ENCODE data around the gene NOSTRIN.
"Not testable (repeated sequence)": the region's sequence is repeated elsewhere in the genome, so short reads cannot be mapped to it uniquely, and the experiment has no call there.

Gene NOSTRIN

DNA sequence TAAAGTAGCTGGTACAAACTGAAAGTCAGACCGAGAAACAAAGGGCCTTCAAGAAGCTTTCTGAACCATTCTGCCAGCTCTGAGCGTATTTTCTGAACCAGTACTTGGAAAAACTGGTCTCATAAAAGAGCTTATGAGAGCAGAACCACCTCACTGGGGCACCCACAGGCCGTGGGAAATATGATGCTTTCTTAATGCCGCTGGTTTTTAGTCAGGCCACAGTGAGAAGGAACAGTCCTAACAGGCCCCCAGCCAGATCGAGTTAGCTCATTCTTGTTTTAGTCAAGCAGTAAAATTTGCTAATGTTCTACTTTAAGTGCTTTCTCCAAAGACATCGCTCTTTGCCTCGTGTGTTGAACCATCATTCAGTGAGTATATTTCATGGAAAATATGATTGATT lies 12.7 kb upstream of the NOSTRIN start:
- TF ChIP-seq, protein P1, sequence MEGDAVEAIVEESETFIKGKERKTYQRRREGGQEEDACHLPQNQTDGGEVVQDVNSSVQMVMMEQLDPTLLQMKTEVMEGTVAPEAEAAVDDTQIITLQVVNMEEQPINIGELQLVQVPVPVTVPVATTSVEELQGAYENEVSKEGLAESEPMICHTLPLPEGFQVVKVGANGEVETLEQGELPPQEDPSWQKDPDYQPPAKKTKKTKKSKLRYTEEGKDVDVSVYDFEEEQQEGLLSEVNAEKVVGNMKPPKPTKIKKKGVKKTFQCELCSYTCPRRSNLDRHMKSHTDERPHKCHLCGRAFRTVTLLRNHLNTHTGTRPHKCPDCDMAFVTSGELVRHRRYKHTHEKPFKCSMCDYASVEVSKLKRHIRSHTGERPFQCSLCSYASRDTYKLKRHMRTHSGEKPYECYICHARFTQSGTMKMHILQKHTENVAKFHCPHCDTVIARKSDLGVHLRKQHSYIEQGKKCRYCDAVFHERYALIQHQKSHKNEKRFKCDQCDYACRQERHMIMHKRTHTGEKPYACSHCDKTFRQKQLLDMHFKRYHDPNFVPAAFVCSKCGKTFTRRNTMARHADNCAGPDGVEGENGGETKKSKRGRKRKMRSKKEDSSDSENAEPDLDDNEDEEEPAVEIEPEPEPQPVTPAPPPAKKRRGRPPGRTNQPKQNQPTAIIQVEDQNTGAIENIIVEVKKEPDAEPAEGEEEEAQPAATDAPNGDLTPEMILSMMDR (conservative IDR thresholded peaks at IDR 0.05; ENCODE audit: low read depth, low read length): no peak
- DNase-seq (ENCODE audit: low read depth): no peak
- no peak overlapping the region for H3K4me3 ChIP-seq (ENCODE audit: low read depth, low read length)

DNA sequence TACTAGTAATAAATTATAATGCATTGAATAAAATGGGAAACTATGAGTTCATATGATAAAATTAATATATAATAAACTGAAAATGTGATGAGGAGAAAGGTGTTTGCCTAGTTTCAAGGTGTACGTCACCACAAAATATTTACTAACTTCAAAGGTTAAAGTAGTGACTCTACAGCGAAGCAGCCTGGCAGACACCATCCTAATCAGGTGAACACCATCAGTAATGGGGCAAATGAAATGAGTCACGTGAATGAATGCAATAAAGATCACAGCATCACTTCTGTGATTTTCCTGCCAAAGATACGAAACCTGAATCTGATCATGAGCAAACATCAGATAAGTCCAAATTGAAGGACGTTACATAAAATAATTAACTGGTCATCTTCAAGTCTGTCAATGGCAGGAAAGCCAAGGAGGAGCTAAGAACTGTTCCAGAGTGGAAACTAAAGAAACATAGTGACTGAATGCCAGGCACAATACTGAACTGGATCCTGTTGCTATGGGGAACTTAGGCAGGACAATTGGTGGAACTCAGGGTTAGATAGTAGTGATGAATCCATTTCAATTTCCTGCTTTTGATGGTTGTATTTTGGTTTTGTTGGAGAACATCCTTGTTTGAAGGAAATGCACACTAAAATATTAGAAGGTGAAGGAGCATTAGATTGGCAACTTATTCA lies 12.1 kb upstream of the NOSTRIN start:
- no peak overlapping the region for H3K4me3 ChIP-seq (ENCODE audit: low read depth, low read length)
- TF ChIP-seq, protein P1 (conservative IDR thresholded peaks at IDR 0.05; ENCODE audit: low read depth, low read length): no peak
- DNase-seq (ENCODE audit: low read depth): no peak

DNA sequence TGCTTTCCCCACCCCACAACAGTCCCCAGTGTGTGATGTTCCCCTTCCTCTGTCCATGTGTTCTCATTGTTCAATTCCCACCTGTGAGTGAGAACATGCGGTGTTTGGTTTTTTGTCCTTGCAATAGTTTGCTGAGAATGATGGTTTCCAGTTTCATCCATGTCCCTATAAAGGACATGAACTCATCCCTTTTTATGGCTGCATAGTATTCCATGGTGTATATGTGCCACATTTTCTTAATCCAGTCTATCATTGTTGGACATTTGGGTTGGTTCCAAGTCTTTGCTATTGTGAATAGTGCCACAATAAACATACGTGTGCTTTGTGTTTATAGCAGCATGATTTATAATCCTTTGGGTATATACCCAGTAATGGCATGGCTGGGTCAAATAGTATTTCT lies 11.3 kb upstream of the NOSTRIN start:
- DNase-seq (ENCODE audit: low read depth); H3K4me3 ChIP-seq (ENCODE audit: low read depth, low read length): not testable (repeated sequence)

DNA sequence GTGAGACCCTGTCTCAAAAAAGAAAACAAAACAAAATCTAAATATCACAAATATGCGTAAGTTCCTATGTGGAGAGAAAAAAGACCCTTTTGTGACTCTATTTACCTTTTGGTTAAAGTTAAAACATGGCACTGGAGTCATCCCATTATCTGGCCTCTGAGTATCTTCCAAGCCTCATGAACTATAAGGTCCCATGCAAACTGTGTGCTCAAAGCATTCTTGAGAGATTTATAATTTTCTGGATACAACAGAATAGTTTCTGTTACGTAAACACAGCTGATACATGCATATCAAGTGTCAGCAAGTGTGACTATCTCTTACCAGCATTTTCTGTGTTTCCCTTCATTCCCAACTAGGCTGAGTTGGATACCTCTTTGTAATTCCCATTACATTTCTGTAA lies 8.8 kb upstream of the NOSTRIN start:
- DNase-seq (ENCODE audit: low read depth): peak; percentile 31
- TF ChIP-seq, protein P1 (conservative IDR thresholded peaks at IDR 0.05; ENCODE audit: low read depth, low read length): no peak
- no peak overlapping the region for H3K4me3 ChIP-seq (ENCODE audit: low read depth, low read length)

DNA sequence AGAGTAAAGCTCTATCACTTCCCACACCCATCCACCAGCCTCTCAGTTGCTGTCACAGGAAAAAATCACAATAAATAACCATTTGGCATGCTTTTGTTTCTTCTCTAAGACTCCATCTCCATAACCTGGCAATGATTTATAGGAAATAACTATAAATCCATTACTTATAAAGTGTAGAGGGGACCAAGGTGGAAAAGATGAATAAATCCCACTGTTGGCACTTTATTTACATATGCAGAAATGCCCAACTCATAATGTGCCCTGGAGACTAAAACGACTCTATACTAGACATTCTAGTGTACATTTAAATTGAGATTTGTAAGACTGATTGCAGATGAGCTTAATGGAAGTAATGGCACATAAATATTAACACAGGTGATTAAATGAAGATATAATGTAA lies 7.5 kb upstream of the NOSTRIN start:
- no peak overlapping the region for H3K4me3 ChIP-seq (ENCODE audit: low read depth, low read length)
- TF ChIP-seq, protein P1 (conservative IDR thresholded peaks at IDR 0.05; ENCODE audit: low read depth, low read length): no peak
- no peak for DNase-seq (ENCODE audit: low read depth)

DNA sequence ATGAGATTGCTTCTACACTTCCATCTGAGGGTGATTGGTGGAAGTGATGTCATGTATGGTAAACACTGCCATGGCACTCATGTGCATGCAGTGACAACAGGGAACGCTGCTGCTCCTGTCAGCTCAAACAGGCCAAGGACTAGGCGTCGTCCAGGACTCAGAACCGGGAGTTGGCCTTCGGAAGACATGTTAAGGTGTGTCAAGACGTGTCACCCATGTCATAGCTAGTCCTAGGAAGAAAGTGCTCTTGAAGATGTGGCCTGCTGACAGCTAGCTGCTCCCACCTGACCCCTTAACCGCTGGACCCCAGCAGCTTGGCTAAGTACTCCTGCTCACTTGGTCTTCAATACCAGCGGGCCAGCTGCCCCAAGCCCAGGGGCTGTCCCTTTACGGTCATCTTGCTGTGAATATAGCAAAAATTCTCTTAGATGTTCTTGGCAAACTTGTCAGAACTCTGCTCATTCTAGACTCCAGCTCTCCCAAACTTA lies 6.3 kb upstream of the NOSTRIN start:
- DNase-seq (ENCODE audit: low read depth): no peak
- no peak overlapping the region for H3K4me3 ChIP-seq (ENCODE audit: low read depth, low read length)
- TF ChIP-seq, protein P1 (conservative IDR thresholded peaks at IDR 0.05; ENCODE audit: low read depth, low read length): no peak

DNA sequence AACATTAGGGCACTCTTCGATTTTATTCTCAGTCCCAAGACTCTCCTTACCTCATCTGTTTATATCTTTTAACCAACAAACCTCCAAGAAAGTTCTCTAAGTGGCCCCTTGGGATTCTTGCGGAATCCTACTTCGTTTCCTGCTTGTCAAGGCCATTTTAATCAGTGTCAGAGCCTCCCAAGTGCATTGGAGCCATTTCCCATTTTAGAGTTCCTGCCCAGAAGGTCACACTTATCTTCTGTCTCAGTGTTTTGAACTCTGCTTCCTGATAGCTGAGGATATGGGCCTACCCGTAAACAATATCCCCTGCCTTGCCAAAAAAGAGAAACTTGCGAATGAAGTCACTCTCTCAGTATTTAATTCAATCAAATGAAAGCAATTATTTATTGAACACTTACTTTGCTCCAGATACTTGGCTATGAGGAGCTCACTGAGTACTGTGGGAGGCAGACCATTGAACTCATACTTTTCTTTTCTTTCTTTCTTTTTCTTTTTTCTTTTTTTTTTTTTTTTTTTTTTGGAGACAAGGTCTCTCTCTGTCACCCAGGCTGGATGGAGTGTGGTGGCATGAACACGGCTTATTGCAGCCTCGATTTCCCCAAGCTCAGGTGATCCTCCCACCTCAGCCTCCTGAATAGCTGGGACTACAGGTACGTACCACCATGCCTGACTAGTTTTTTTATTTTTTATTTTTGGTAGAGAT lies 5.7 kb upstream of the NOSTRIN start:
- TF ChIP-seq, protein P1 (conservative IDR thresholded peaks at IDR 0.05; ENCODE audit: low read depth, low read length): no peak
- no peak overlapping the region for H3K4me3 ChIP-seq (ENCODE audit: low read depth, low read length)
- peak; percentile 58 for DNase-seq (ENCODE audit: low read depth)

Measured in choroid plexus epithelial cell (primary cell).